Activated CD8-positive, alpha-beta memory T cell treated with anti-CD3 and anti-CD28 coated beads for 1 hour (primary cell): ENCODE results near the gene GALNT2.
A peak's percentile ranks its signal among the peaks of the same experiment; 100 is the strongest.

ENCODE experiments used
- DNase-seq, 2 donors: peaks; one replicate each; pipeline ENCODE4 v3.0.0-alpha.2; 2020; ENCODE audit warnings: low read depth in 1 of 2; ENCODE audit errors: extremely low read depth in 1 of 2

GALNT2 gene

GRCh38 chr1:230109066-230109465, 42.0 kb downstream of the GALNT2 start:
- no peak for DNase-seq

- peak; percentile 8 to 9 for DNase-seq
Measured at GRCh38 chr1:230109895-230110667, 43.0 kb downstream of the GALNT2 start.

GRCh38 chr1:230110971-230111370, 43.9 kb downstream of the GALNT2 start:
- no peak for DNase-seq

GRCh38 chr1:230112131-230112701, 45.2 kb downstream of the GALNT2 start:
- DNase-seq: no peak

GRCh38 chr1:230112782-230113181, 45.7 kb downstream of the GALNT2 start:
- DNase-seq: no peak

GRCh38 chr1:230113235-230113592, 46.2 kb downstream of the GALNT2 start:
- DNase-seq: no peak

- DNase-seq: no peak
Measured at GRCh38 chr1:230113593-230114236, 46.7 kb downstream of the GALNT2 start.

- DNase-seq: no peak
Measured at GRCh38 chr1:230114237-230114651, 47.2 kb downstream of the GALNT2 start.

GRCh38 chr1:230117694-230118093, 50.7 kb downstream of the GALNT2 start:
- no peak for DNase-seq

GRCh38 chr1:230119340-230119739, 52.3 kb downstream of the GALNT2 start:
- DNase-seq: no peak

GRCh38 chr1:230120289-230120920, 53.4 kb downstream of the GALNT2 start:
- no peak for DNase-seq

GRCh38 chr1:230120921-230121381, 53.9 kb downstream of the GALNT2 start:
- DNase-seq: no peak

GRCh38 chr1:230121950-230122349, 54.9 kb downstream of the GALNT2 start:
- no peak for DNase-seq

- DNase-seq: no peak
Measured at GRCh38 chr1:230122366-230123279, 55.6 kb downstream of the GALNT2 start.

- DNase-seq: no peak
Measured at GRCh38 chr1:230123280-230124185, 56.5 kb downstream of the GALNT2 start.

- no peak for DNase-seq
Measured at GRCh38 chr1:230124186-230125128, 57.4 kb downstream of the GALNT2 start.

- DNase-seq: no peak
Measured at GRCh38 chr1:230125141-230125540, 58.1 kb downstream of the GALNT2 start.
